Measurements from ENCODE around the gene LTA.

LTA gene

DNA sequence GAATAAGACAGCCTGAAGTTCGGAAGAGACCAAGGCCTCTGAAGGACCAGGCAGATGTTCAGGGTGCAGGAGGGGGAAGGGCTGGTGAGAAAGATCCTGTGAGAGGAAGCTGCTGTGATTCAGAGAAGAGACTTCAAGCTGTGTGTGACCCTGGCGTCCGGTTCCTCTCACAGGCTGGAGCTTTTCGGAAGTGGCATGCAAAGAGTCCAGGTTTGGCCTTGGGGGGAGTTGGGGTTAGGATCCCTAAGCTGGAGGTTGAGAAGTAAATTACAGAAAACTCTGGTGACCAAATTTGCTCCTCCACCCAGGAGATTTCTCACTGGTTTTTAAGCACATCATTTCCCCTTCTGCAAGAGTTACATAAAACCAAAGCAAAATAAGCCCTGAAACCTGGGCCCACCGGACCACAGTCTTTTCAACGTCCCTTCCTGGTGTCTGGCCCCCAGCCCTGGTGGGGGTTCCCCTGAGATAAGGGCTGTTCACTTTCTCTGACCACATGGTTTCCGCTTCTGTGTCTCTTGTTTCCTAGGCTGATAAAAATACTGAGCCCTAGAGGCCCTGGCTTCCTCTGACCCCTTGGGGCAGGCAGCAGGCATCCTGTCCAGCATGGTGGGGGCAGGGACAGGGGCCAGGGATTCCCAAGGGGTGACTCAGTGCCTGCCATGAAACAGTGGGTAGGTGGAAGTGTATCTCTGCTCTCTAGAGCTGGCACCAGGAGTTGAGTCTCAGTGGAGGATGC lies 12.0 kb upstream of the LTA start:
- Histone ChIP-seq H2BK15ac (ENCODE audit: low read depth, poor library complexity, severe bottlenecking) (no peak overlapping the region), H2AFZ (ENCODE audit: low read depth, low read length) (no peak overlapping the region), H3K79me1 (replicated peaks; ENCODE audit: low read length, poor library complexity, severe bottlenecking) (peaks cover 20% of the 10 kb centered on the region), H3K4ac (ENCODE audit: low read depth in 1 of 2, low read length in 2 of 2) (peak overlapping the region; percentile 5 to 78), H3K4me1 (ENCODE audit: control insufficient read depth, insufficient read depth, low read depth, low read length) (peaks cover 25% of the 10 kb centered on the region), H3K18ac (ENCODE audit: low read depth in 1 of 2, low read length in 2 of 2) (peak overlapping the region; percentile 93 to 95), H3K9ac (ENCODE audit: low read length) (peak overlapping the region; percentile 18), H2BK120ac (ENCODE audit: low read depth, low read length) (peak overlapping the region; percentile 96), H3K14ac (ENCODE audit: low read length in 2 of 2) (peak overlapping the region in 1 of 2 experiments; percentile 6), H3K27ac (ENCODE audit: low read length, poor library complexity, severe bottlenecking) (peak overlapping the region; percentile 85), H2BK12ac (ENCODE audit: low read length in 2 of 2) (peak overlapping the region; percentile 7 to 93), H3K4me3 (ENCODE audit: insufficient read depth in 1 of 2, low read depth in 1 of 2, low read length in 2 of 2) (no peak overlapping the region), H3K4me2 (ENCODE audit: low read length, poor library complexity, severe bottlenecking) (no peak overlapping the region), H3K27me3 (ENCODE audit: control insufficient read depth in 1 of 2, insufficient read depth in 1 of 2, low read length in 2 of 2) (no peaks in the 10 kb centered on the region), H4K91ac (ENCODE audit: low read length) (peak overlapping the region; percentile 70), H3K23ac (ENCODE audit: low read length in 2 of 2) (no peak overlapping the region), H2BK5ac (ENCODE audit: low read depth, low read length, poor library complexity, severe bottlenecking) (peak overlapping the region; percentile 49), H2AK5ac (ENCODE audit: low read length, severe bottlenecking) (peak overlapping the region; percentile 9), H3K36me3 (ENCODE audit: control insufficient read depth in 1 of 2, insufficient read depth in 2 of 2, low read depth in 1 of 2, low read length in 2 of 2) (peaks cover 31 to 52% of the 10 kb centered on the region in 2 experiments), H4K8ac (ENCODE audit: low read length) (peak overlapping the region; percentile 65), H3K9me3 (ENCODE audit: control insufficient read depth, low read length) (no peaks in the 10 kb centered on the region)
- WGBS: 2% methylated on average over 7 of the region's 7 CpGs
- DNase-seq: peak; percentile 80

DNA sequence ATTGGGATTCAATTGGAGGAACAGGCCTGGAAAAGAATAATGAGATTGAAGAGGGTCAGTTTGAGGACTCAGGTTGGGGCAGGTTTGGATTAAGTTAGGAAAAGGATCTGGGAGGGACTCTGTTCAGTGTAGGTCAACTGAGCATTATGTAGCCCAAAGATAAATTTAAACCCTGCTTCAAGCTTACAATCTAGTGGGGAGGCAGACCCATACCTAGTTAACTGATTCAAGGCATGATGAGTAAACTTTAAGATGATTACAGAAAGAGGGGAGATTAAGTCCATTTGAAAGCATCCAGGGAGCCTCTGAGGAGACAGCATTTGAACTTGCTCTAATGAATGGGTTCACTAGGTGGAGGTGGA lies 11.4 kb upstream of the LTA start:
- H3K9ac ChIP-seq (ENCODE audit: low read length): no peak overlapping the region
- H3K27me3 ChIP-seq (ENCODE audit: control insufficient read depth in 1 of 2, insufficient read depth in 1 of 2, low read length in 2 of 2): no peaks in the 10 kb centered on the region
- H3K4me3 ChIP-seq (ENCODE audit: insufficient read depth in 1 of 2, low read depth in 1 of 2, low read length in 2 of 2): no peak overlapping the region
- H3K4me1 ChIP-seq (ENCODE audit: control insufficient read depth, insufficient read depth, low read depth, low read length): peaks cover 25% of the 10 kb centered on the region
- no peak overlapping the region for H3K23ac ChIP-seq (ENCODE audit: low read length in 2 of 2)
- H3K4ac ChIP-seq (ENCODE audit: low read depth in 1 of 2, low read length in 2 of 2): no peak overlapping the region
- H4K91ac ChIP-seq (ENCODE audit: low read length): peak overlapping the region; percentile 70
- peak overlapping the region; percentile 7 to 50 for H2BK12ac ChIP-seq (ENCODE audit: low read length in 2 of 2)
- H4K8ac ChIP-seq (ENCODE audit: low read length): peak overlapping the region; percentile 65
- peaks cover 31 to 52% of the 10 kb centered on the region in 2 experiments for H3K36me3 ChIP-seq (ENCODE audit: control insufficient read depth in 1 of 2, insufficient read depth in 2 of 2, low read depth in 1 of 2, low read length in 2 of 2)
- H2AK5ac ChIP-seq (ENCODE audit: low read length, severe bottlenecking): peak overlapping the region; percentile 49
- peak overlapping the region; percentile 38 to 60 for H3K18ac ChIP-seq (ENCODE audit: low read depth in 1 of 2, low read length in 2 of 2)
- peak overlapping the region; percentile 85 for H3K27ac ChIP-seq (ENCODE audit: low read length, poor library complexity, severe bottlenecking)
- peaks cover 20% of the 10 kb centered on the region for H3K79me1 ChIP-seq (replicated peaks; ENCODE audit: low read length, poor library complexity, severe bottlenecking)
- no peak overlapping the region for H2AFZ ChIP-seq (ENCODE audit: low read depth, low read length)
- H2BK5ac ChIP-seq (ENCODE audit: low read depth, low read length, poor library complexity, severe bottlenecking): no peak overlapping the region
- no peak for DNase-seq
- H3K14ac ChIP-seq (ENCODE audit: low read length in 2 of 2): no peak overlapping the region
- no peak overlapping the region for H2BK15ac ChIP-seq (ENCODE audit: low read depth, poor library complexity, severe bottlenecking)
- H3K9me3 ChIP-seq (ENCODE audit: control insufficient read depth, low read length): no peaks in the 10 kb centered on the region
- no peak overlapping the region for H3K4me2 ChIP-seq (ENCODE audit: low read length, poor library complexity, severe bottlenecking)
- peak overlapping the region; percentile 27 for H2BK120ac ChIP-seq (ENCODE audit: low read depth, low read length)

DNA sequence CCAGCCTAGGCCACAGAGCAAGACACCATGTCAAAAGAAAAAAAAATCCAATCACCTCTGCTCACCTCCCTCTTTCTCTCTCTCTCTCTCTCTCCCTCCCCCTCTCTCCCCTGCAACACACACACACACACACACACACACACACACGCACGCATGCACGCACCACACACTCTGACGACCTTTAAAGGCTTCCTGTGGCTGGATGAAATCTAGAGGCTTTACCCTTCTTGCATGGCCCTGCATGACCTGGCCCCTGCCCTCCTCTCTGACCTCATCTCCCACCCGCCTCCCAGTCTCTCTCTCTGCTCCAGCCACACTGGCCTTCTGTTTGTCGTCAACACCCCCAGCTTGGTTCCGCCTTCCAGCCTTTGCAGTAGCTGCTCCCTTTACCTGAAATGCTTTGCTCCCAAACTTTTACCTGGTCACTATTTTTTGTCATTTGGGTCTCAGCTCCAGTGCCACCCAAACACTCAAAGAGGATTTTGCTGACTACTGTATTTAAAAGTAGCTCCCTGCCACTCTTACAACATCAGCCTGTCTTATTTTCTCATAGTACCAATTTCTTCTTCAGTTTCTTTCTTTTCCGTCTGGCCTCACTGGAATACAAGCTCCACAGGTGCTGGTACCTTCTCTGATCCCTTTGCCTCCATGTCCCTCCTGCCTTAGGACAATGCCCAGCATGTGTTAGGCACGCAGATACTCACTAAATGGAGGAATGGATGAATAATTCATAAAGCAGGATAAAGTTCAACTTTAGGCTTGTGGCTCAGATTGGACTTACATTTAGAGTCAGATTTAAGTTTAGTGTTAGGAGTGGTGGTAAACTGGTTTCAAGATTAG lies 4.3 kb upstream of the LTA start:
- no peak overlapping the region for H3K4me3 ChIP-seq (ENCODE audit: insufficient read depth in 1 of 2, low read depth in 1 of 2, low read length in 2 of 2)
- no peak overlapping the region for H2BK5ac ChIP-seq (ENCODE audit: low read depth, low read length, poor library complexity, severe bottlenecking)
- H3K9ac ChIP-seq (ENCODE audit: low read length): no peak overlapping the region
- peak overlapping the region; percentile 18 for H4K91ac ChIP-seq (ENCODE audit: low read length)
- WGBS: 51% methylated on average over 9 of the region's 9 CpGs
- no peak overlapping the region for H3K18ac ChIP-seq (ENCODE audit: low read depth in 1 of 2, low read length in 2 of 2)
- H2AFZ ChIP-seq (ENCODE audit: low read depth, low read length): no peak overlapping the region
- H3K27ac ChIP-seq (ENCODE audit: low read length, poor library complexity, severe bottlenecking): no peak overlapping the region
- no peak overlapping the region for H2BK120ac ChIP-seq (ENCODE audit: low read depth, low read length)
- no peak overlapping the region for H3K23ac ChIP-seq (ENCODE audit: low read length in 2 of 2)
- no peaks in the 10 kb centered on the region for H3K4me1 ChIP-seq (ENCODE audit: control insufficient read depth, insufficient read depth, low read depth, low read length)
- no peak overlapping the region for H2BK15ac ChIP-seq (ENCODE audit: low read depth, poor library complexity, severe bottlenecking)
- H3K79me1 ChIP-seq (replicated peaks; ENCODE audit: low read length, poor library complexity, severe bottlenecking): no peaks in the 10 kb centered on the region
- H3K36me3 ChIP-seq (ENCODE audit: control insufficient read depth in 1 of 2, insufficient read depth in 2 of 2, low read depth in 1 of 2, low read length in 2 of 2): no peaks in the 10 kb centered on the region
- DNase-seq: no peak
- H3K4ac ChIP-seq (ENCODE audit: low read depth in 1 of 2, low read length in 2 of 2): no peak overlapping the region
- no peak overlapping the region for H4K8ac ChIP-seq (ENCODE audit: low read length)
- H3K4me2 ChIP-seq (ENCODE audit: low read length, poor library complexity, severe bottlenecking): no peak overlapping the region
- H3K9me3 ChIP-seq (ENCODE audit: control insufficient read depth, low read length): no peaks in the 10 kb centered on the region
- no peaks in the 10 kb centered on the region for H3K27me3 ChIP-seq (ENCODE audit: control insufficient read depth in 1 of 2, insufficient read depth in 1 of 2, low read length in 2 of 2)
- H2AK5ac ChIP-seq (ENCODE audit: low read length, severe bottlenecking): no peak overlapping the region
- H3K14ac ChIP-seq (ENCODE audit: low read length in 2 of 2): no peak overlapping the region
- H2BK12ac ChIP-seq (ENCODE audit: low read length in 2 of 2): no peak overlapping the region

DNA sequence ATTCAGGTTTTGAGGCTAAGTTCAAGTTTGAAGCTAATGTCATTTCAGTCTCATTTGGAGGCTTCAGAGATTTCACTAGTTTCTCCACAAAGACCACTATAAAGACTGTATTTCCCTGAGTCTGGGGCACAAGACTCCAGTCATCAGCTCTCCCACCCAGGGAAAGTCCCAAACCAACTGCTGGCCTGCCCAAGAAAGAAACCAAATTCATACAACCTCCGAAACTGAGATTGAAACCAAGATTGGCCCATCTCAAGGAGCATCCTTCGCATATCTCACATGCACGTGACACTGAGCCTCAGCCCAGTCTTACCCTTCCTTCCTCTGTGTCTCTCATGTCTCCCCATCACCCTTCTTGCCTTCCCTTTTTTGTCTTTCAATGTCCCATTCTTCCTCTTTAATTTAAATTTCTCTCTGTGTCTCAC lies 3.5 kb upstream of the LTA start:
- no peak overlapping the region for H4K8ac ChIP-seq (ENCODE audit: low read length)
- H4K91ac ChIP-seq (ENCODE audit: low read length): no peak overlapping the region
- no peak overlapping the region for H2BK5ac ChIP-seq (ENCODE audit: low read depth, low read length, poor library complexity, severe bottlenecking)
- H3K79me1 ChIP-seq (replicated peaks; ENCODE audit: low read length, poor library complexity, severe bottlenecking): no peaks in the 10 kb centered on the region
- H2AK5ac ChIP-seq (ENCODE audit: low read length, severe bottlenecking): no peak overlapping the region
- H2BK12ac ChIP-seq (ENCODE audit: low read length in 2 of 2): no peak overlapping the region
- H3K4me1 ChIP-seq (ENCODE audit: control insufficient read depth, insufficient read depth, low read depth, low read length): no peaks in the 10 kb centered on the region
- no peak overlapping the region for H3K4ac ChIP-seq (ENCODE audit: low read depth in 1 of 2, low read length in 2 of 2)
- H3K18ac ChIP-seq (ENCODE audit: low read depth in 1 of 2, low read length in 2 of 2): no peak overlapping the region
- WGBS: 91% methylated on average over 3 of the region's 3 CpGs
- H3K14ac ChIP-seq (ENCODE audit: low read length in 2 of 2): no peak overlapping the region
- peaks cover 0 to 5% of the 10 kb centered on the region in 2 experiments for H3K27me3 ChIP-seq (ENCODE audit: control insufficient read depth in 1 of 2, insufficient read depth in 1 of 2, low read length in 2 of 2)
- no peak overlapping the region for H2AFZ ChIP-seq (ENCODE audit: low read depth, low read length)
- H3K4me3 ChIP-seq (ENCODE audit: insufficient read depth in 1 of 2, low read depth in 1 of 2, low read length in 2 of 2): no peak overlapping the region
- H2BK15ac ChIP-seq (ENCODE audit: low read depth, poor library complexity, severe bottlenecking): no peak overlapping the region
- H3K9me3 ChIP-seq (ENCODE audit: control insufficient read depth, low read length): no peaks in the 10 kb centered on the region
- no peak overlapping the region for H3K4me2 ChIP-seq (ENCODE audit: low read length, poor library complexity, severe bottlenecking)
- H2BK120ac ChIP-seq (ENCODE audit: low read depth, low read length): no peak overlapping the region
- H3K23ac ChIP-seq (ENCODE audit: low read length in 2 of 2): no peak overlapping the region
- DNase-seq: no peak
- no peak overlapping the region for H3K27ac ChIP-seq (ENCODE audit: low read length, poor library complexity, severe bottlenecking)
- no peaks in the 10 kb centered on the region for H3K36me3 ChIP-seq (ENCODE audit: control insufficient read depth in 1 of 2, insufficient read depth in 2 of 2, low read depth in 1 of 2, low read length in 2 of 2)
- no peak overlapping the region for H3K9ac ChIP-seq (ENCODE audit: low read length)
